Measurements from ENCODE around the gene MTRF1. TPM values are rescaled to one million over a fixed set of nuclear protein-coding genes. Genes with fewer than 3 reads are reported as not detected.

The MTRF1 gene
- total RNA-seq, 1 experiment from 2014 or later, result 13.7 TPM

GRCh38 chr13:41291246-41291645 lies 27.9 kb upstream of the MTRF1 start:
- Histone ChIP-seq H3K4me1 (ENCODE audit: control insufficient read depth, insufficient read depth, low read length) (no peaks in the 10 kb centered on the region), H3K27ac (ENCODE audit: low read length) (peak overlapping the region; percentile 44; the same call in 1 of the 2 replicates), H3K36me3 (ENCODE audit: control insufficient read depth, insufficient read depth, low read length) (no peaks in the 10 kb centered on the region), H3K9me3 (ENCODE audit: control insufficient read depth, insufficient read depth, low read depth, low read length) (no peaks in the 10 kb centered on the region), H3K4me3 (ENCODE audit: low read depth in 2 of 2, low read length in 2 of 2) (no peak overlapping the region), H3K27me3 (ENCODE audit: control insufficient read depth, insufficient read depth, low read length) (no peaks in the 10 kb centered on the region)
- DNase-seq (ENCODE audit: low read depth, low spot score) (no peak), ATAC-seq (no peak)
- ChIA-PET POLR2A (no interaction called here), CTCF (no interaction called here)
- in situ Hi-C loops (cut with HindIII; ENCODE audit: low pct_unique_long_range_greater_than_20kb, low sequenced_read_pairs), result no loop called here
- TF ChIP-seq REST (IDR thresholded peaks at IDR 0.05; ENCODE audit: insufficient read depth in 1 of 2, low read depth in 2 of 2, low read length in 1 of 2) (no peak), TCF7L2 (IDR thresholded peaks at IDR 0.05; ENCODE audit: low read depth, low read length) (no peak), POLR2AphosphoS5 (IDR thresholded peaks at IDR 0.05; ENCODE audit: low read depth, low read length) (no peak), SIN3A (IDR thresholded peaks at IDR 0.05; ENCODE audit: borderline replicate concordance, insufficient read depth, low read depth, low read length) (no peak)
- BruUV-seq (replicated peaks), result no TSS peak
- intact Hi-C loops (cut with micrococcal nuclease; ENCODE audit: unreplicated experiment), result no loop called here

- H3K4me3 ChIP-seq (ENCODE audit: low read depth in 2 of 2, low read length in 2 of 2), result no peak overlapping the region
- no peaks in the 10 kb centered on the region for H3K27me3 ChIP-seq (ENCODE audit: control insufficient read depth, insufficient read depth, low read length)
- in situ Hi-C loops (cut with HindIII; ENCODE audit: low pct_unique_long_range_greater_than_20kb, low sequenced_read_pairs), result no loop called here
- intact Hi-C loops (cut with micrococcal nuclease; ENCODE audit: unreplicated experiment), result no loop called here
- DNase-seq (ENCODE audit: low read depth, low spot score) (no peak), ATAC-seq (no peak)
- no peaks in the 10 kb centered on the region for H3K36me3 ChIP-seq (ENCODE audit: control insufficient read depth, insufficient read depth, low read length)
- CTCF ChIA-PET, result no interaction called here
- TF ChIP-seq REST (IDR thresholded peaks at IDR 0.05; ENCODE audit: insufficient read depth in 1 of 2, low read depth in 2 of 2, low read length in 1 of 2) (no peak), SIN3A (IDR thresholded peaks at IDR 0.05; ENCODE audit: borderline replicate concordance, insufficient read depth, low read depth, low read length) (no peak), TCF7L2 (IDR thresholded peaks at IDR 0.05; ENCODE audit: low read depth, low read length) (no peak), POLR2AphosphoS5 (IDR thresholded peaks at IDR 0.05; ENCODE audit: low read depth, low read length) (no peak), CTCF (IDR thresholded peaks at IDR 0.05) (no peak)
- peaks cover 6% of the 10 kb centered on the region; the same call in 1 of the 2 replicates for H3K4me1 ChIP-seq (ENCODE audit: control insufficient read depth, insufficient read depth, low read length)
- POLR2A ChIA-PET, result no interaction called here
- H3K9me3 ChIP-seq (ENCODE audit: control insufficient read depth, insufficient read depth, low read depth, low read length), result no peaks in the 10 kb centered on the region
- no peak overlapping the region; the same call in 1 of the 2 replicates for H3K27ac ChIP-seq (ENCODE audit: low read length)
- BruUV-seq (replicated peaks), result no TSS peak
Observed at GRCh38 chr13:41289463-41289881, 26.1 kb upstream of the MTRF1 start.

All from Panc1 (cell line).